ENCODE measurements around the gene PDE8B.

The PDE8B gene, protein sequence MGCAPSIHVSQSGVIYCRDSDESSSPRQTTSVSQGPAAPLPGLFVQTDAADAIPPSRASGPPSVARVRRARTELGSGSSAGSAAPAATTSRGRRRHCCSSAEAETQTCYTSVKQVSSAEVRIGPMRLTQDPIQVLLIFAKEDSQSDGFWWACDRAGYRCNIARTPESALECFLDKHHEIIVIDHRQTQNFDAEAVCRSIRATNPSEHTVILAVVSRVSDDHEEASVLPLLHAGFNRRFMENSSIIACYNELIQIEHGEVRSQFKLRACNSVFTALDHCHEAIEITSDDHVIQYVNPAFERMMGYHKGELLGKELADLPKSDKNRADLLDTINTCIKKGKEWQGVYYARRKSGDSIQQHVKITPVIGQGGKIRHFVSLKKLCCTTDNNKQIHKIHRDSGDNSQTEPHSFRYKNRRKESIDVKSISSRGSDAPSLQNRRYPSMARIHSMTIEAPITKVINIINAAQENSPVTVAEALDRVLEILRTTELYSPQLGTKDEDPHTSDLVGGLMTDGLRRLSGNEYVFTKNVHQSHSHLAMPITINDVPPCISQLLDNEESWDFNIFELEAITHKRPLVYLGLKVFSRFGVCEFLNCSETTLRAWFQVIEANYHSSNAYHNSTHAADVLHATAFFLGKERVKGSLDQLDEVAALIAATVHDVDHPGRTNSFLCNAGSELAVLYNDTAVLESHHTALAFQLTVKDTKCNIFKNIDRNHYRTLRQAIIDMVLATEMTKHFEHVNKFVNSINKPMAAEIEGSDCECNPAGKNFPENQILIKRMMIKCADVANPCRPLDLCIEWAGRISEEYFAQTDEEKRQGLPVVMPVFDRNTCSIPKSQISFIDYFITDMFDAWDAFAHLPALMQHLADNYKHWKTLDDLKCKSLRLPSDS

DNA sequence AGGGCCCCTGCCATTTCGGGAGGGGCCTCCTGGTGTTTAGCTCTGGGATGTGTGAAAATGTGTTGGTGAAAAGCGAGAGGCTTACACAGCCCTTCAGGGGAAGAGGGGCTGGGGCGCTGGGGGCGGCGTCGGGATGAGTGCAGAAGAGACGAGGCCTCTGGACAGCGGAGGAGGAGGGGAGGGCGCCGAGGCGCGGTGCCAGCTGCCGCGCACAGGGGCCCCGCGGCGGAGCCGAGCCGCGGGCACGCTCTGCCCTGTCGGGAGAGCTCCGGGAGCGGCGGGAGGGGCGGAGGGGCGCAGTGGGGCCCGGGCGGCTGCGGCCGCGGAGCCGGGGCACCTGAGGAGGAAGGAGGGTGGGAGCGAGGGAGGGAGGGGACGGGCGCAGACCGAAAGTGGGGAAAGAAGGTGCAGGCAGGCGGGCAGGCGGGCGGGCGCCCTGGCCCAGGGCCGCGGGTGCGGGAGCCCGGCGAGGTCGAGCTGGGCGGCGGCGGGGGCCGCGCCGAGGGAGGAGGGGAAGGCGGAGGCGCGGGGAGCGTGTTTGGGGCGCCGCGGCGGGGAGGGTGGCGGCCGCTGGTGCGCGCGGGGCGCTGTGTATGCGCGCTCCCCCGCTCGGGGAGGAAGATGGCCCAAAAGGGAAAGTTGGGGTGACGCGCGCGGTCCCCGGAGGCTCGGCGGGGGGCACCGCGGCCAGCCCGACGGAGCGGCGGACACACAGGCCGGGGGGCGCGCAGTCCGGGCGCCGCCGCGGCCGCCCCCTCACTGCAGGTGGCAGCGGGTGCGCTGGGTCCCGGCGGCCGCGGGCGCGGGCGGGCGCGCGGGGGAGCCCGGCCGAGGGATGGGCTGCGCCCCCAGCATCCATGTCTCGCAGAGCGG lies at the start of gene PDE8B:
Gene PDE8B, plus strand, starts transcription at position 590 of the 873 bp plus-strand sequence. Its CDS starts 246 bp downstream, at position 836.
- in situ Hi-C loops (cut with MboI; ENCODE audit: low sequenced_read_pairs): no loop called here

DNA sequence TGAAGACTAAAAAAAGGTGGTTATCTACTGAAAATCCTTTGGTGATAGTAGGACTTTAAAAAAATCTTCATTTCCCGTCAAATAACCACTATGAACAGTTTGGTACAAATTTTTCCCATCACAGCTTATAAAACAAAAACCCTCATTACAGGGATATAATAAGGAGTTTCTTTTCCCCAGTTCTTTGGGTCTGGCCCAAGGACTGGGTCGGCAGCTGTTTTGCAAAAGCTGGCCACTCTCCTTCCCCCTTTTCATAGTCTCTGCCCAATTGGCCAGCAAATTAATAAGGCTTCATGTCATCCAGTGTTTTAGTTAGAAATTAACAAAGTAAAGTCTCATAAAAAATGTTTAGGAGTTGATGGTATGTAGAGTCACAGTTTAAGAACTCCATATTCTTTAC lies 47.0 kb upstream of the PDE8B start:
- in situ Hi-C loops (cut with MboI; ENCODE audit: low sequenced_read_pairs): no loop called here

GRCh38 chr5:77167063-77167462 lies 43.4 kb upstream of the PDE8B start:
- in situ Hi-C loops (cut with MboI; ENCODE audit: low sequenced_read_pairs): no loop called here

DNA sequence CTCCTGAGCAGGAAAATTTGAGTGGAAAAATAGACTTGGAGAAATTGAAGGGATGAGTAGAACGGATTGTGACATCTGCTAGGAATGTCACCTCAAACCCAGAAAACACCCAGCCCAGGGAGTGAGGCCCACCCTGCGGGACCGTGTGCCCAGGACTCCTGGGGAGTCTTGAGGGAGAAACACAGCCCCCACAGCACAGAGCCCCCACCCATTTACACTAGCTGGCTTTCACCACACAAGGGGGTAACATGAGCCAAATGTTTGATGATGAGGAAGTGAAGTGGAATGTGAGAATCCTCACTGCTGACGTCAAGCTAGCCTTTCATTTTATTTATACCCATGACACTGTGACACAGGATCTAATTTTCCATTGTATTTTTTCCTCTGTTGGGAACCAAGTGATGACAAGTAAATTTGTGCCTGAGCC lies 42.8 kb upstream of the PDE8B start:
- in situ Hi-C loops (cut with MboI; ENCODE audit: low sequenced_read_pairs): no loop called here

DNA sequence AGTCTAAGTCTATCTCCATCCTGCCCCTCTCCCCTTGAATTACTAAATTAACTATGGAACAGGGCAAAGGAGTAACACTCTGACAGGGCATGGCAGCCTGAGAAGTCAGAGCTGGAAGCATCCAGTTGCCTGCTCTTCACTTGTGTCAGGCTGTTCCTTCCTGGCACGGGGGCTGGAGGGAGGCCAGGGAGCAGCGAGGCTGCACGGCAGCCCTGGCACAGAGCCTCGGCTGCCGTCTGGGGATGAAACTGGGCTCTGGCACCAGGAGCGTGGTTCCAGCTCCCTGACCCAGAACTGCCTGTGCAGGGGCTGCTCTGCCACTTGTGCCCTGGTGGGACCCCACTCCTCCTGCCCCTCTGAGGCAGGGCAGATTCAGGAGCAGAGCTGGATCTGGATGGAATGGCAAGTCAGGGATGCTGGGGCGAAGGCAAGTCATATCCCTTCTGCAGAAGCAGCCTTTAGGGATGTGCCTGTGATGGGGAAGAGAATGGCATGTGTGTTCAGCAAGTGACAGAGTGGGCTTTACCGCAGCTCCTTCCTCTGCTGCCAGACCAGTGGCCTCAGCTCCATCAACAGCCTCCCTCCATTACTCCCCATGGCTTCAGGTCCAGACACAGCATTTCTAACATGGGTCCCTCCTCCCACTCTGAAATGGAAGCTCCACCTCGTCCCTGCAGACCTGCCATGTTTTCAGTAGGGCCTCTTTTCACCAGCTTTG lies 42.2 kb upstream of the PDE8B start:
- in situ Hi-C loops (cut with MboI; ENCODE audit: low sequenced_read_pairs): no loop called here

DNA sequence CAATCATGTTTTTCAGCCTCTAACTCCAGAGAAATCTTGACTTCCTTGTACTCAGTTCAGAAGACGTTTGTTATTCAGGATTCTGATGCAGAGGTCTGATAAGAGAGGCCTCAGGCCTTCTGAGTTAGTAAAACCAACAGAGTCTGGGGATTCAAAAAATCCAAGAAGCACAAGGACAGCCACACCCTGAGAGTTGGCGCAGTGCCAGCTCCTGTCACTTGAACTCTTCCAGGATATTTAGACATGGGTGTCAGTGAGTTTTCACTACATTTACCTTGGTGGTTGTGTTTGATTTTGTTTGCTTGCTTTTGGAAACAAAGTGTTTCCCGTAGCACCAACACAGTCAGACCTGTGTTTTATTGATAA lies 41.6 kb upstream of the PDE8B start:
- in situ Hi-C loops (cut with MboI; ENCODE audit: low sequenced_read_pairs): no loop called here

DNA sequence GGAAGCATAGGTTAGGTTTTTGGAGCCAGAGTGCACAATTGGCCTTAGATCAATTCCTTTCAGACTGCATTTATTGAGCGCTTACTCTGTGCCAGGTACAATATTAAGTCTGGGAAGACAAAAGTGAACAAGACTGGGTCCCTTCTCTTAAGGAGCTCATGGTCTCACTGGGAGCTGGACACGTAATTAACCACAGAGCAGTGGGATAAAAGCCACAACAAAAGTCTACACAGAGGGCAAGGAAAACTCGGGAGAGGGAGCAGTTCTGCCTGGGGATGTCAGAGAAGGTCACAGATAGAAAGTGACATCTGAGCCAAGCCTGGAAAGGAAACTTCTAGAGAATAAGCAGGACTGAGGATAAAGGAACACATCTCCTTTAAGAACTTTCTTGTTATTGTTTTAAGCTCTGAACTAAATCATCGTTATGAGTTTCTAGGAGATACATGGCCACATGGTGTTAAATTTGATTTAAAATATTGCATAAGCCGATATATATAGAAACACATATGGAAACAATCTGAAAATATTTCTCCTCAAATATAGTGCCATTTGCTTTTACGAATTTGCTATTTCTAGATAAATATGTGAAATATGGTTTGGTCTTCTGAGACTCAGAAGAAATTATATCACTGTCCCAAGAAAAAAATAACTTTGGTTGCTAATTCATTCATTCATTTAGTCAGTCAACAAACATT lies 40.1 kb upstream of the PDE8B start:
- in situ Hi-C loops (cut with MboI; ENCODE audit: low sequenced_read_pairs): no loop called here

DNA sequence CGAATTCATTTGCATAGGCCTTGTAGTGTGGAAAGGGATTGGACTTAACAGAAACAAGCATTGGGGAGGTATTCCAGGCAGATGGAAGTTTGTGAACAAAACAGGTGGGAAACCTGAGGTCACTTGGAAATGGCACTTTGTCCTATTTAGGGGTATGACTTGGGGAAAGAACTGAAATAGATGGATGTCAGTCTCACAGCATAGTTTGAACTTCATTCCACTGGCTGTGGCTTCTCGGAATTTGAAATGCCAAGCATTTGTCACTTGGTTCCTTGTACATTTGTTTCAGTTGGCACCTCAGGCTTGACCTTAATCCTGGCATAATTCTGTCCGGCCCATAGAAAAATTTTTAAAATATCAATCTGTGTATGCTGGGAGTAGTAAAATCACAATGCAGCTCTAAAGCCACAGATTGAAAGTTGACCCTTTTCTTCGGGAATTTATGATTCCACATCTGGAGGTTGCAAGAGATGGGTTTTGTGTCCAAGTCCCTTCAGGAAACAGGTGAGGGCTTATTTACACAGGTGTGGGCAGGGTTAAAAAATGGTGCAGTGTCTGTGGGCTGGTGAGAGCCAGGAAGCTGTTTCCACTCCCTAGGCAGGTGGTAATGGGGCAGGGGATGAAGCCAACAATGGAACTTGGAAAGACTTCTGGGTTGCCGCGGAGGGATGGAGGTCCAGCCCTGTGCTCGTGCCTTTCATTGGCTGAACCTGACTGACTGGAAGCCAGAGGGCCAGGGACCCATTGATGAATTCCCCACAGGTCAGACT lies 39.2 kb upstream of the PDE8B start:
- in situ Hi-C loops (cut with MboI; ENCODE audit: low sequenced_read_pairs): no loop called here

DNA sequence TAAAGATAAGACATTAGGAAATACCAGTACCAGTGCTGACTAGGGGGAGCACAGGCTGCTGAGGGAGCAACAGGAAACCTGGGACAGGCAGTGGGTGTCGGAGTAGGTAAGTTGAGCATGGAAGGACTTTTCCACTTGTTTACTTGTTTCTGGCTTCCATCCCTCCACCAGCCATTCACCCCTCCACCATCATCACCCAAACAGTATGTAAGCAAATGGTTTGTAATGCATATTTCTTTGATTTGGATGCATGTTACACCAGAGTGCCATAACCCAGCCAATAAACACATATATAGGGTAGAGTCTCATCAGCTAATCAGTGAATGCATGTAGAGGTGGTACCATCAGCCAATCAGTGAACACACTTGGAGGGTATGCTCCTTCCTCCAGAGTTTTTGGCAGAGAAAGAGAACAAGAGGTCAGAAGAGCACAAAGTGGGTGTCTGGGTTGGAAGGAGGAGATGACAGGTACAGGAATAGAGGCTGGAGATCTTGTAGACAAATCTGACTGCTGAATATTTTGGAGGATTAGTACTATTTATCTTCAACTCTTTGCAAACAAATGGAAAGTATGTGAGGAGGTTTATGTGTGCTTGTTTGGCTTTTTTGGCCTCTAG lies 37.7 kb upstream of the PDE8B start:
- in situ Hi-C loops (cut with MboI; ENCODE audit: low sequenced_read_pairs): no loop called here

DNA sequence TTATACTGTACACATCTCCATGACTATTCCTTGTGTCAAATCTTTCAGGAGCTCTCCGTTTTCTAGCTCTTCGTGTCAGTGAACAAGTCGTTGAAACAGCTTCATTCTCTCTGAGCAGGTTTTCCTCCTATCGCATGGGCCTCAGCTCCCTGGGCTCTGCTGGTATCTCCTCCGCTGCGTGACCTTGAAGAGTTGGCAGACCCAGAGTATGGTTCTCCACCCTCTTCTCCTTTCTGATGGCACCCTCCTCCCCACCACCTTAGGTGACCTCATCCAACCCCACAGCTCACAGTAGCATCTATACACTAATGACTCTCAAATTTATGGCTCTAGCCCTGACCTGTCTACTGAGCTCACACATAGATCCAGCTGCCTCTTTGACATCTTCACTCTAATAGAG lies 36.0 kb upstream of the PDE8B start:
- in situ Hi-C loops (cut with MboI; ENCODE audit: low sequenced_read_pairs): no loop called here

- in situ Hi-C loops (cut with MboI; ENCODE audit: low sequenced_read_pairs): no loop called here
Measured at GRCh38 chr5:77175231-77175630, 35.2 kb upstream of the PDE8B start.

- in situ Hi-C loops (cut with MboI; ENCODE audit: low sequenced_read_pairs): no loop called here
Measured at GRCh38 chr5:77176429-77176828, 34.1 kb upstream of the PDE8B start.

GRCh38 chr5:77177576-77177975 lies 32.9 kb upstream of the PDE8B start:
- in situ Hi-C loops (cut with MboI; ENCODE audit: low sequenced_read_pairs): no loop called here

DNA sequence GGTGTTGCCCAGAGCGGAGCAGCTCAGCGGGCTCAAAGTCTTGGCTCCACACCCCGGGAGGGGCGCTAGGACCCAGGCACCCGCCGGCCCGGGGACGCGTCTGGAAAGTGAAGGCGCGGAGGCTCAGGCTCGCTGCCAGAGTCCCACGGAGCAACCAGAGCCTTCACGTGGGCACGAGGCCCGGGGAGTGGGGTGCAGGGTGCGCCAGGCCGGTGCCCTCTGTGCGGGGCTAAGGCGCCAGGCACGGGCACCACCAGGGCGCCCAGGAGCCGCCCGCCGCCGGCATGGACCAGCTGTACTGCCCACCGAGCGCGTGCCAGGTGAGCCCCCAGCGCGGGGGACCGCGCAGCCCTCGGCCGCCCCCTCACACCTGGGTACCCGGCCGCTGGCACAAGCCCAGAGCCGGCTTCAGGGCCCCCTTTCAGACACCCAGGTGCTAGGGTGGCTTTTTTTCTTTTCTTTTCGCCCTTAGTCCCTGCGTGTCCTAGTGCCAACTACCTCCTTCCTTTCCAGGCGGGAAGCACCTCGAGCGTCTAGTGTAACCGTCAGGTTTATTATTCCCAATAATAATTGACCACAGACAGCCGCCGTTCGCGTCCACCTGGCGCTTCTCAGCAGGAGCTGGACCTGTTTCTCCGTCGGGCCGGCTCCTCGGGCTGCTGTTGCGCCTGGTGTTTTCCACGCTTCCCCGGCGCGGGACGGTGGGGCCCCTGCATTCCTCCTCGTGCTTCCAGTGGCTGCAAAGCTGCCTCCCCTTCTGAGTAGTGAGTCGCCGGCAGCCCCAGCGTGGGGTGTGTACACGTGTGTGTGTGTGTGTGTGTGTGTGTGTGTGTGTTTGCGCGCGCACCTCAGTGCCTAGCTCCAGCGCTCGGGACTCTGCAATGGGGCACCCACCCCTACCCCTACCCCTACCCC lies 30.1 kb upstream of the PDE8B start:
- in situ Hi-C loops (cut with MboI; ENCODE audit: low sequenced_read_pairs): no loop called here

GRCh38 chr5:77181173-77181572 lies 29.3 kb upstream of the PDE8B start:
- in situ Hi-C loops (cut with MboI; ENCODE audit: low sequenced_read_pairs): no loop called here

- in situ Hi-C loops (cut with MboI; ENCODE audit: low sequenced_read_pairs): no loop called here
Measured at GRCh38 chr5:77181596-77182304, 28.7 kb upstream of the PDE8B start.

GRCh38 chr5:77182367-77182766 lies 28.1 kb upstream of the PDE8B start:
- in situ Hi-C loops (cut with MboI; ENCODE audit: low sequenced_read_pairs): no loop called here

All from hTERT RPE-1 (cell line).